Epithelial cell of proximal tubule (primary cell): Measurements from ENCODE around the gene MBD6. TPM values are rescaled to one million over a fixed set of nuclear protein-coding genes. Genes with fewer than 3 reads are reported as not detected.

Experiments
- DNase-seq: peaks from one replicate; pipeline ENCODE4 v3.0.0-alpha.2; 2011; ENCODE audit warnings: low read depth
- H3K4me3 ChIP-seq: 2 replicates; pipeline ENCODE4 v1.5.1; 2011; ENCODE audit warnings: low read depth, mild to moderate bottlenecking, low read length
- CTCF ChIP-seq: conservative IDR thresholded peaks from 2 replicates; pipeline ENCODE4 v1.5.1; 2012; ENCODE audit warnings: low read depth, mild to moderate bottlenecking, low read length
- total RNA-seq: library from RNA; depleted of rRNA; stranded (reverse); fragments of >200 nt; gene quantifications from 2 replicates; pipeline ENCODE4 v1.2.3, GENCODE V29; 2015

The MBD6 gene
- total RNA-seq, 1 donor from 2014 or later, result 6.3 TPM

GRCh38 chr12:57528831-57529555, 6.4 kb downstream of the MBD6 start:
- DNase-seq, result no peak
- TF ChIP-seq CTCF, result no peak
- H3K4me3 ChIP-seq, result no peak overlapping the region

GRCh38 chr12:57529831-57530230, 7.2 kb downstream of the MBD6 start:
- TF ChIP-seq CTCF, result no peak
- no peak overlapping the region for H3K4me3 ChIP-seq
- no peak for DNase-seq

GRCh38 chr12:57530396-57531142, 7.9 kb downstream of the MBD6 start:
- no peak overlapping the region for H3K4me3 ChIP-seq
- DNase-seq, result no peak
- no peak for TF ChIP-seq CTCF

- H3K4me3 ChIP-seq, result no peak overlapping the region
- no peak for DNase-seq
- no peak for TF ChIP-seq CTCF
Measured at GRCh38 chr12:57531836-57532235, 9.2 kb downstream of the MBD6 start.

- H3K4me3 ChIP-seq, result no peak overlapping the region
- DNase-seq, result no peak
- no peak for TF ChIP-seq CTCF
Measured at GRCh38 chr12:57533108-57533507, 10.5 kb downstream of the MBD6 start.

GRCh38 chr12:57534250-57534649, 11.6 kb downstream of the MBD6 start:
- DNase-seq, result no peak
- H3K4me3 ChIP-seq, result no peak overlapping the region
- no peak for TF ChIP-seq CTCF

- no peak overlapping the region for H3K4me3 ChIP-seq
- no peak for DNase-seq
- TF ChIP-seq CTCF, result no peak
Measured at GRCh38 chr12:57534991-57535543, 12.4 kb downstream of the MBD6 start.
